Measurements from ENCODE around the gene HYAL2.

HYAL2 gene

GRCh38 chr3:50297896-50298725, 24.4 kb downstream of the HYAL2 start:
- TF ChIP-seq CTCF (conservative IDR thresholded peaks at IDR 0.05; ENCODE audit: low read depth): no peak
- CTCF ChIA-PET: interaction anchor here (0.6 kb wide), 2 partner anchors 35 to 133 kb away, joined by 4 to 6 read pairs; no protein-coding TSS in a partner anchor
- POLR2A ChIA-PET (ENCODE audit: low non-redundant PET): interaction anchor here (0.6 kb wide), 1 partner anchor 8 kb away, joined by 7 read pairs; no protein-coding TSS in a partner anchor
- no peak for DNase-seq (ENCODE audit: low spot score)
- peak overlapping the region; percentile 93 for H3K27ac ChIP-seq

GRCh38 chr3:50297384-50297775, 25.2 kb downstream of the HYAL2 start:
- DNase-seq (ENCODE audit: low spot score): no peak
- ChIA-PET POLR2A (ENCODE audit: low non-redundant PET) (no interaction called here), CTCF (no interaction called here)
- peak overlapping the region; percentile 93 for H3K27ac ChIP-seq
- TF ChIP-seq CTCF (conservative IDR thresholded peaks at IDR 0.05; ENCODE audit: low read depth): no peak

DNA sequence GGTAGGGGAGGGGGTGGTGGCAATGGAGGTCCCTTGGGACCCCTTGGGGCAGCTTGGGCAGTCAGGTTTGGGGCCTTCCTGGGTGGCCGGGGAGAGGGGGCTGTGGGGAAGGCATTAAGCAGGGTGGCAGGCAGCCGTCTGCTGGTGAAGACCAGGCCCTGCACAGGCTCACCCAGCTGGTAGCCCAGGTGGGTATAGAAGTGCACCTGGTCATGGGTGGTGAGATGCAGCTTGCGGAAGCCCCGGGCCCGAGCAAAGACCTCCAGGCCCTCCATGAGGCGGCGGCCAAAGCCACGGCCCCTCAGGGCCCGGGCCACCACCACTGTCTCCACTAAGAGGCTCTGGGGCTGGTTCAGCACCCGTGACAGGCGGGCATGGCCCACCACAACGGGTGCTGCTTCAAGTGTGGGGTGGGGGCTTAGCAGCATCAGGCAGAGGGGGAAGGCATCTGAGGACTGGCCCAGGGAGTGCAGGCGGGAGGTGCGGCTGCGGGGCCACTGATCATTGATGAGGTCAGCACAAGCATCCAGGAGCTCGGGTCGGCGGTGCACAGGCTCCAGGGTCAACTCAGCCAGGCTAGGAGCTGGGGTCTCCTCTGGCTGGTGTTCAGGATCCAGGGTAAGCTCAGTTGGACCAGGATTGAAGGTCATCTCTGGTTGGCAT, 25.7 kb downstream of the HYAL2 start:
- H3K27ac ChIP-seq: peak overlapping the region; percentile 93
- ChIA-PET POLR2A (ENCODE audit: low non-redundant PET) (no interaction called here), CTCF (no interaction called here)
- no peak for DNase-seq (ENCODE audit: low spot score)
- TF ChIP-seq CTCF (conservative IDR thresholded peaks at IDR 0.05; ENCODE audit: low read depth): no peak

- CTCF ChIA-PET: interaction anchor here (1.5 kb wide), 1 partner anchor 28 kb away, joined by 3 read pairs; no protein-coding TSS in a partner anchor
- peak overlapping the region; percentile 93 for H3K27ac ChIP-seq
- POLR2A ChIA-PET (ENCODE audit: low non-redundant PET): no interaction called here
- DNase-seq (ENCODE audit: low spot score): no peak
- TF ChIP-seq CTCF (conservative IDR thresholded peaks at IDR 0.05; ENCODE audit: low read depth): no peak
These were observed 26.8 kb downstream of the HYAL2 start for GRCh38 chr3:50295553-50296431.

GRCh38 chr3:50294492-50295403, 27.8 kb downstream of the HYAL2 start:
- peak overlapping the region; percentile 93 for H3K27ac ChIP-seq
- CTCF ChIA-PET: interaction anchor here (1.5 kb wide), 1 partner anchor 29 kb away, joined by 3 read pairs; no protein-coding TSS in a partner anchor
- TF ChIP-seq CTCF (conservative IDR thresholded peaks at IDR 0.05; ENCODE audit: low read depth): no peak
- POLR2A ChIA-PET (ENCODE audit: low non-redundant PET): interaction anchor here (0.5 kb wide), 1 partner anchor 34 kb away, joined by 3 read pairs; no protein-coding TSS in a partner anchor
- no peak for DNase-seq (ENCODE audit: low spot score)
